Measurements from ENCODE around the gene FLT4.

The FLT4 gene

DNA sequence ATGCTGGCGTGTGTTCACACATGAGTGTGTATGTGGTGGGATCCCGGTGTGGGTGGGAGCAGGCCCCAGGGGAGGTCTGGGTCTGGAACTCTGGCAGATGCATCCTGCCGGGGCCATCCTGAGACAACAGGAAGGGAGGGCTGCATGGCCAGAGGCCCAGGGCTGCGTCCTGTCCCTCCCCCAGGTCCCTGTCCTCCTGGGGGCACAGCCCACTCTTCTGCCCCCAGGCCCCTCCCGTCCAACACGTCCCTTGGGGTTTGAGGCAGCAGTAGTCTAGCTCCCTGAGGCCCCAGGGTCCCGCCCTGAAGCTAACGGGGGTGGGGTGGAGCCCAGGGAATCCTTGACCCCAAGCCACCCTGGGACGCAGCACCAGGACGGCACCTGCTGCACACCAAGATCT, 16.6 kb downstream of the FLT4 start:
- H3K9ac ChIP-seq (ENCODE audit: low read length): no peak overlapping the region
- no peak overlapping the region for H3K4me2 ChIP-seq (ENCODE audit: low read length)
- no peak overlapping the region for H2AFZ ChIP-seq (ENCODE audit: low read depth, low read length)
- no peaks in the 10 kb centered on the region for H3K27me3 ChIP-seq (ENCODE audit: low read depth, low read length)
- H3K27ac ChIP-seq (ENCODE audit: low read length): no peak overlapping the region
- no peaks in the 10 kb centered on the region for H3K36me3 ChIP-seq (replicated peaks; ENCODE audit: low read depth, low read length)
- H4K20me1 ChIP-seq (ENCODE audit: insufficient read depth, low read length): no peaks in the 10 kb centered on the region
- H3K4me1 ChIP-seq (ENCODE audit: low read length): no peaks in the 10 kb centered on the region
- H3K79me2 ChIP-seq (ENCODE audit: low read length): no peaks in the 10 kb centered on the region
- no peaks in the 10 kb centered on the region for H3K9me3 ChIP-seq (ENCODE audit: insufficient read depth, low read length)
- H3K4me3 ChIP-seq (ENCODE audit: low read length): no peak overlapping the region
- no peak for TF ChIP-seq EZH2phosphoT487 (IDR thresholded peaks at IDR 0.05; ENCODE audit: low read depth)
- TF ChIP-seq CTCF (IDR thresholded peaks at IDR 0.05; ENCODE audit: low read depth, low read length): no peak

DNA sequence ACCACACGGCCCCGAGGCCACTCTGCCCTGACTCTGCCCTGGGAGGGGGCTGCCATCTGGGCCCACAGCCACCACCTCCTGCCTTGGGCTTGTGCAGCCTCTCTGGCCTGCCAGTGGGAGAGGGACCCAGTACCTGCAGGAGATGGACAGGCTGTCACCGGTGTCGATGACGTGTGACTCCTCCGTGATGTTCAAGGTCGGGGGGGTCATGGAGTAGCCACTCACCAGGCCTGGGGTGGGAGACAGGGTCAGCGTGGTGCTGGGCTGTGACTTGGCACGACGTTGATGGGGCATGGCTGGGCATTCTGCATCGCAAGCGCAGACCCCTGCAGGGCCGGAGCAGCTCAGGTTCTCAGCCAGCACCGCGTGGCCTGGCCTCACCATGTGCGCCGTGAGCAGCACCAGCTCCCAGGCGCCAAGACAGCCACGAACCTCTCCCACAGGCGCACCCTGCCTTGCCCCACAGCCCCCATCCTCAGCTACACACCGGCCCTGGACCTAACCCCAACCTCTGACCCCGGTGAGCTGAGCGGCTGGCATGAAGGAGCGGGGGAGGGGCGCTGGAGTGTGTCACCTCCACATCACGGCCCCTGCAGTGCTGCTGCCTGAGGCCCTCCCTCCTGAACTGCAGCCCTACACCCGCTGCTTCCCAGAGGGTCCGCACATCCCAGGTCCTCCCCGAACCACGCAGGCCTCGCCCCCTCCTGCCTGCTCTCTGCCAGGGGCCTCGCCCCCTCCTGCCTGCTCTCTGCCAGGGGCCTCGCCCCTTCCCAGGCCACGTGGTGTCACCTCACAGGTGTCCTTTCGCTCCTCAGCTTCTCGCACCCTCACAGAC, 17.6 kb downstream of the FLT4 start:
- H3K9me3 ChIP-seq (ENCODE audit: insufficient read depth, low read length): no peaks in the 10 kb centered on the region
- H3K9ac ChIP-seq (ENCODE audit: low read length): no peak overlapping the region
- no peaks in the 10 kb centered on the region for H3K4me1 ChIP-seq (ENCODE audit: low read length)

GRCh38 chr5:180630426-180630825, 19.0 kb downstream of the FLT4 start:
- no peaks in the 10 kb centered on the region for H3K79me2 ChIP-seq (ENCODE audit: low read length)
- H3K9ac ChIP-seq (ENCODE audit: low read length): no peak overlapping the region
- no peak overlapping the region for H3K4me3 ChIP-seq (ENCODE audit: low read length)
- no peaks in the 10 kb centered on the region for H3K27me3 ChIP-seq (ENCODE audit: low read depth, low read length)
- no peaks in the 10 kb centered on the region for H3K4me1 ChIP-seq (ENCODE audit: low read length)
- H2AFZ ChIP-seq (ENCODE audit: low read depth, low read length): no peak overlapping the region
- no peak overlapping the region for H3K27ac ChIP-seq (ENCODE audit: low read length)
- no peaks in the 10 kb centered on the region for H3K9me3 ChIP-seq (ENCODE audit: insufficient read depth, low read length)
- no peaks in the 10 kb centered on the region for H4K20me1 ChIP-seq (ENCODE audit: insufficient read depth, low read length)
- H3K4me2 ChIP-seq (ENCODE audit: low read length): no peak overlapping the region
- H3K36me3 ChIP-seq (replicated peaks; ENCODE audit: low read depth, low read length): no peaks in the 10 kb centered on the region
- TF ChIP-seq CTCF (IDR thresholded peaks at IDR 0.05; ENCODE audit: low read depth, low read length) (no peak), EZH2phosphoT487 (IDR thresholded peaks at IDR 0.05; ENCODE audit: low read depth) (no peak)

More for the DNA sequence above, 17.6 kb downstream of the FLT4 start:
- no peaks in the 10 kb centered on the region for H3K36me3 ChIP-seq (replicated peaks; ENCODE audit: low read depth, low read length)
- no peak for TF ChIP-seq EZH2phosphoT487 (IDR thresholded peaks at IDR 0.05; ENCODE audit: low read depth)
- H3K4me3 ChIP-seq (ENCODE audit: low read length): no peak overlapping the region
- H3K27me3 ChIP-seq (ENCODE audit: low read depth, low read length): no peaks in the 10 kb centered on the region
- no peaks in the 10 kb centered on the region for H4K20me1 ChIP-seq (ENCODE audit: insufficient read depth, low read length)
- H2AFZ ChIP-seq (ENCODE audit: low read depth, low read length): no peak overlapping the region
- no peak overlapping the region for H3K4me2 ChIP-seq (ENCODE audit: low read length)
- H3K79me2 ChIP-seq (ENCODE audit: low read length): no peaks in the 10 kb centered on the region
- no peak overlapping the region for H3K27ac ChIP-seq (ENCODE audit: low read length)

- no peaks in the 10 kb centered on the region for H3K27me3 ChIP-seq (ENCODE audit: low read depth, low read length)
- no peak for TF ChIP-seq CTCF (IDR thresholded peaks at IDR 0.05; ENCODE audit: low read depth, low read length)
- TF ChIP-seq EZH2phosphoT487 (IDR thresholded peaks at IDR 0.05; ENCODE audit: low read depth): no peak
- no peak overlapping the region for H3K27ac ChIP-seq (ENCODE audit: low read length)
- H3K4me3 ChIP-seq (ENCODE audit: low read length): no peak overlapping the region
- H2AFZ ChIP-seq (ENCODE audit: low read depth, low read length): no peak overlapping the region
- no peaks in the 10 kb centered on the region for H3K79me2 ChIP-seq (ENCODE audit: low read length)
- H3K4me1 ChIP-seq (ENCODE audit: low read length): no peaks in the 10 kb centered on the region
- no peaks in the 10 kb centered on the region for H4K20me1 ChIP-seq (ENCODE audit: insufficient read depth, low read length)
- no peak overlapping the region for H3K4me2 ChIP-seq (ENCODE audit: low read length)
- no peak overlapping the region for H3K9ac ChIP-seq (ENCODE audit: low read length)
- no peaks in the 10 kb centered on the region for H3K36me3 ChIP-seq (replicated peaks; ENCODE audit: low read depth, low read length)
- H3K9me3 ChIP-seq (ENCODE audit: insufficient read depth, low read length): no peaks in the 10 kb centered on the region
Measured at GRCh38 chr5:180629831-180630382, 19.5 kb downstream of the FLT4 start.
